Activated CD4-positive, CD25-positive, alpha-beta regulatory T cell (primary cell): ENCODE results near the gene ATG2A.

Experiments
- DNase-seq, 4 experiments: peaks; one replicate each; lab custom pipeline; 2025; lab: John Stamatoyannopoulos, UW

Gene ATG2A

DNA sequence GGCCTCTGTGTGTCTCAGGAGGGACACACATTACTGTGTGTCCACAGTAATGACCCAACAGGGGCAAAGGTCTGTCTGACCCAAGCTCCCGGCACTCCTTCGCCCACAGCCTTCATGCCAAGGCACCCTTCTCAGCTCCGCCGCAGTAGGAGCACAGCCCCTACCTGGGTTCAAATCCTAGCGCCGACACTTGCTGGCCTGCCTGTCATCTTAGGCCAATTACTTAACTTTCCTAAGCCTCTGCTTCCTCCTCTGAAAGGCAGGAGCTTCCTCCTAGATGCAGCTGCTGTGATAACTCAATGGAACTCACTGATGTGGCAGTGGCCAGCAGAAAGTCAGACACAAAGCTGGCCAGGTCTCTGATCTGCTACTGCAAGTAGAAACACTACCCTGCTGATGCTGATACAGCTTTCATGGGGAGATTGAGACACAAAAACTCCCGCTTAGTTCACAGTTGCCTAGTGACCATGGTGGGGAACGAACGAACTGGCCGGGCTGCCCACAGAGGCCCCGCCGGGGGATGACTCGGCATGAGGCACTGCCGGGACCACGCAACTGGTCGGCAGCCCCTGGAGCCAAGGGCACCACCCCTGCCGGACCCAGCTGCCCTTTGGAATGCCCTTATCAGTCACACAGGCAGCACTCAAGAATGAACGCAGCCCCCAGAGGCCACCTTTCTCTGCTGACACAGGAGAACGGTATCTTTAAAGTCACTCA lies 46.7 kb downstream of the ATG2A start:
- no peak for DNase-seq

DNA sequence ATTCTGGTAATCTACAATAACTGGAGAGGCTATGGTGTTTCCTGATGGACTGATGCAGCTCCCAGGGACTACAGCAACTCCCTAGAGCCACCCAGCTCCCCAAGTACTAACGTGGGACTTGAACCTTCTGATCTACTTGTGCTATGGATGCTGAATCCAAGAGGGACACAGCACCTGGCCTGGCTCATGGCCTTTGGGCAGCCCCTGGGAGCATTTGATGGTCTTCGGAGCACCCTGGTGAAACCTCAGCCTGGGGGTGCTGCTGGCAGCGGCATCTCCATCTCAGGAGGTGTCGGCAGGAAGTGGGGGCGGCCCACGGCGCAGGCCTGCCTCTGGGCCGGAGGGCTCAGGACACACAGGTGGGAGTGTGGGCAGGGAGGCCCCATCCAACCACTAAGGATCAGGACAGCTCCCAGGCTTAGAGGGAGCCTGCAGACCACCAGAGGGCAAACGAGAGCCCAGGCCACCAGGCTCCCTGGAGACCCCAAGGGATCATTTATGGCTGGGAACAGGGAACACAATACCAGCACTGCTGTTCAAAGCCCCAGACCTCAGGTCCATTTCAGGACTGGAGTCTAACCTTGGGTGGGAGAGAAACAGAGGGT lies 47.3 kb downstream of the ATG2A start:
- no peak for DNase-seq

DNA sequence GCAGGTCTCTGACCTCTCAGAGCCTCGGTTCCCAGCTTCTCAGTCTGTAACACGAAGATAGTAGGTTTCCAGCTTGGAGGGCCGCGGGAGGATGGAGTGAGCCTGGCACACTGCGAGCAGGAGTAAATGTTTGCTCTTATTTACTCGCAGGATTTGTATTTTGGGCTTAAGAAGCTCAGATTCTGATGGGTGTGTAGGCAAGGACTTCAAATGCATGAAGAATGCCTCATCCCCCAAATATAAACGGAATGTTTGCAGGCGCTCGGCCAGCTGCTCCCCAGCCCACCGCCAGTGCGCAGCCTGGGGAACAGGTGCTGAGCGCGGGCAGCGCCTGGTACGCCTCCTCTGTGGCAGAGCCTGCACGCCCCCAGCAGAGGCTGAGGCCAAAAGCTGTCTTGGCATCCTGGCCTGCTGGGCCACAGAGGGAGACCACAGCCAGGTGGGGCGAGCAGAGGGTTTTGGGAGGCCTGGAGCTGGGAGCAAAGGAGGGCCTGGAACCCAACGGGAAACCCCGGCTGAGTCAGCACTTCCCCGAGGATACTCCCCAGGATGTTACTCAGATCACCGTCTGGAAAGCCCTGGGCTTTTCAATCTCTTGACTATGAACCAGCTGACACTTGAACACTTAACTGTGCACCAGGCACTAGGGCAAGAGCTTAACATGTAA lies 48.0 kb downstream of the ATG2A start:
- DNase-seq: no peak

DNA sequence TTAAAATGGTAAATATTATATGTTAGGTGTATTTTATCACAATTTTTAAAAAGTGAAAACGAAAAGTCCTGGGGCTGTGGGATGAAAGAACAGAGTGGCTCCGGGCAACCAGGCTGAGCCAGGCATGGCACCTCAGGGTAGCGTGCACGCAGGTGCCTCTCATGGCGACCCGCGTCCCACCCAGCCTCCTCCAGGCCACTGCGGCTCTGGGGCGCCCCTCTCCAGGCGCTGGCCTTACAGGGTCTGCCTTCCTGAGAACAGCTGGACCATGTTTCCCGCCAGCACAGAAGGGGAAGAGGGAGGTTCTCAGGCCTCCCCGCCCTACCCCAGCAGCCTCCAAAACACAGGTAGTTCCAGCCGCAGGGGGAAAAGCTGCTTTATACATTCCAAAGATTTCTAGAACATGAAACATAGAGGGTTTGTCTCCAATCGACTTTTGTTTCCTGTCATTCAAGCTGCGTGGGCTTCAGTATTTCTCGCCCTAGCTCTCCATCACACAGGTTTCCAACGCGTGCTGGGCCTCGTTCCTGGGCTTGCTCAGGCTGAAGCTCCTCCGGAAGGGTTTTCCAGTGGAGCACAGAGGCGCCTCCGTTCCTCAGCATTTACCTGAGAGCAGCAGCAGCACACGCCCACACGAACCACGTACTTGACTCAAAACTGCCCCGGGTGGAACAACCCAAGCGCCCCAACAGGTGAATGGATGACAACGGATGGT lies 49.1 kb downstream of the ATG2A start:
- no peak for DNase-seq

DNA sequence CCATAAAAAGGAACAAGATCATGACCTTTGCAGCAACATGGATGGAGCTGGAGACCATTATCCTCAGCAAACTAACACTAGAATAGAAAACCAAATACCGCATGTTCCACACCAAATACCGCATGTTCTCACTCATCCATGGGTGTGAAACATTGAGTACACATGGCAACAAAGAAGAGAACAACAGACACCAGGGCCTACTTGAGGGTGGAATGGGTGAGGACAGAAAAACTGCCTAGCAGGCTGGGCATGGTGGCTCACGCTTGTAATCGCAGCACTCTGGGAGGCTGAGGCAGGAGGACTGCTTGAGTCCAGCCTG lies 50.9 kb downstream of the ATG2A start:
- DNase-seq: no peak

DNA sequence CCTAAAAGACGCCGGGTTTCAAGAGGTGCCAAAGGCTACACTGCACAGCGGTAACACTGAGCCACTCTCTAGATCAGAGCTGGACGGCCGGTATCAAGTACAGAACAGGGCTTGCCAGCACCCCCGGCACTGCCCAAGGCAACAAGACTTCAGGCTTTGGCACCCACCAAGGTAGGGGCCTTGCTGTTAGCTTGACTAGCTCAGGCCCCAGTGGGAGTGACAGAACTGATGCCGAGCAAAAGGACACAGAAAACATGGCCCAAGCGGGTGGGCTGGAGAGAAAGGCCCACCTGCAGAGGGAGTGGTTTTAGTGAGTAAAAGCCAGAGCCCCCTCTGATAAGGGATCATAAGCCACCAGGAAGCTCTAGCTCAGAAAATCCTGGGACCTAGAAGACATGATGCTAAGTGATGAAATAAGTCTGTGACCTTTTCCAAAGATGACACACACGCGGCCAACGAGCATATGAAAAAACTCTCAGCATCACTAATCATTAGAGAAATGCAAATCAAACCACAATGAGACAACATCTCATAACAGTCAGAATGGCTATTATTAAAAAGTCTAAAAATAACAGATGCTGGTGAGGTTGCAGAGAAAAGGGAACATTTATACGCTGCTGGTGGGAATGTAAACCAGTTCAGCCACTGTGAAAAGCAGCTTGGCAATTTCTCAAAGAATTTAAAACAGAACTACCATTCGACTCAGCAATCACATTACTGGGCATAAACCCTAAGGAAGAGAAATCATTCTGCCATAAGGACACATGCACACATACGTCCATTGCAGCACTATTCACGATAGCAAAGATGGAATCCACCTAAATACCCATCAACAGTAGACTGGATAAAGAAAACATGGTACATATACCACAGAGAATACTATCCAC lies 51.5 kb downstream of the ATG2A start:
- no peak for DNase-seq

DNA sequence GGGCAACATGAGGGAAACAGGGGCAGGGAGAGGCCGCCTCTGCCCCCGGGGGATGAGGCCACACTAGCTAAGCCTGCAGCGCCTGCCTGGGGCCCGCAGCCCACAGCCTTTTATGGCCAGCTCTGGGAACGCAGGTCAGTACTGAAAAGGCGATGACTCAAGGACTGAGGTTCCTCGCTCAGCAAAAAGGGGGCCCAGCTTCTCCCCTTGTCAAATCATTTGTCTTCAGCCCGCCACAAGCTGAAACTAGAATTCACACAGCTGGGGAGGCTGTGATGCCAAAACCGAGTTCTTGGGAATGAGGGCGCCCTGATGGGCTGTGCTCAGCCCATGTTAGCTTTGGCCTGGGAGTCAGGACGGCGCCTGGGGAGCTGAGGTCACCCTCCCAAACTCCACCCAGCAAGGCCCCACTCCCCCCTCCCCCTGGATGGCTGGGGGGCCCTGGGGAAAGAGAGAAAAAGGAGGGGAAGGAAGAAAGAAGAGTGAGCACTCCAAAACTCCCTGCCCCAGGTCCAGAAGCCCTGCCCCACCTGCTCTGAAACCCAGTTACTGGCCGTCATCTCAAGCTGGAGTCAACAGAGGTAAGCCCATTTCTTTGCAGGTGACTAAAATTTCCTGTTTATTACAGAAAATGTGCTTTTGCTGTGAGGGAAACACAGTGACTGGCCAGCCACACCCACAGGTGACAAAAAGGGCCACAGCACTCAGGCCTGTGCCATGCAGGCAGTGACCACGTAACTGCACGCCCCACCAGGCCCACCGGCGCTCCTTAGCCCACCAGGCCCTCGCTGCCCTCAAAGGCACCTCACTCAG lies 52.3 kb downstream of the ATG2A start:
- peak in 2 of 4 experiments; percentile 26 to 32 for DNase-seq

DNA sequence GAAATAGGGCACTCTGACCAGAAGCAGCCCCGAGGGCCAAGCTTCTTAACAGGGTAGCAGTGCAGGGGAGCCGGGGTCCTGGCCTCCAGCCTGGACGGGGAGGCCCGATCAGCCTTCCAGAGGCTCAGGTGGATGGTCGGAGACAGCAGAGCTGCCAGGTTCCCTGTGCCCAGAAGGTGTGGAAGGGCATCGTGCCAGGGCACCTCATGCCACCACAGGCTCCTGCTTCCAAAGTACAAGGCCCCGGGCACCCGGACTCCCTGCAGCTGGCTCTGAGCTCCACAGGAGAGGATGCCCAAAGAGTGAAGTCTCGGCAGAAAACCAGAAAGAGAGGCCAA lies 52.9 kb downstream of the ATG2A start:
- DNase-seq: no peak

DNA sequence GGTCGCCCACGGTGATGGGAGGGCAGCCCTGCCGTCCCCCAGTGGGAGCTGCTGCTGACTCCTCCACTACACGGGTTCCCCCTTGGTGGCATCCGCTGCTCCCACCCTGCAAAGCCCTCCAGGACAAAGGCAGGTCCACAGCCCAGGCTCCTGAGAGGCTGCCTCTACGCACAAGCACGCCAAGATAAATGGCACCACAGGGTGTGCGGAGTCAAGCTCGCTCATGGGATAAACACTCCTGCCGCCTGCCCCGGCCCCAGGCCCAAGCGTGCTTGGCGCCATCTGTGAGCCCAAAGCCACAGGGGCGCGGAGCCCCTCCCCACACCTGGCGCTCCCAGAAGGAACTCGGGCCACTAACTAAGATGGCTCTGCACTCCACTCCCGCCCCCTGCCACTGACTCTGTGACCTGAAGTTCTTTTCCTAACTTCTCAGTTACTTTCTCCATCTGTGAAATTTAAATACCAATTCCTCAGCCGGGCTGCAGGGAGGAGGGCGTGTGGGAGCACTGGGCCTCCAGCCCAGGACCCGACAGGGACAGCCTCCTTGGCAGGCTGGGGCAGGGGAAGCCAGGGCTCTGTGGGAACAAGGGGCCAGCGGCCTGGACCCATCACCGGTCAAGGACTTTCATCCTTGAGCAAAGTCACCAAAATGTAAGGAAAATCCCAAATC lies 53.5 kb downstream of the ATG2A start:
- no peak for DNase-seq

DNA sequence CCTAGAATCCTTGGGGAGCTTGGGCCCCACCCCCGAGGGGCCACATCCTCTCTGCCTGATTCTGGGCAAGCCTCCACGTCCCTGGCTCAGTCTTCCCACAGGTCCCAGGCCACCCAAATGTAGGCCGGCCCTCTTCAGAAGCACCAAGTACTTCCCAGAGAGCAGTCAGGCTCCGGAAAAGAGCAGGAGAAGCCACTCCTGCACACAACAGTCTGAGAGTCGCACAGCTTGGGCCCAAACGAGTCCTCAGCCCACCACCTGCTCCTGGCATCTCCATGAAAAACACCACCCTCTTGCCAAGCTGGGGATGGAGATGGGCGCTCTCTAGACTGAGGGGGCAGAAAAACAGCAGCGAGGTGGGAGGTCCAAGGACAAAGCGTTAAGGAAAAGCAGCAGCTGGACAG lies 54.0 kb downstream of the ATG2A start:
- no peak for DNase-seq

DNA sequence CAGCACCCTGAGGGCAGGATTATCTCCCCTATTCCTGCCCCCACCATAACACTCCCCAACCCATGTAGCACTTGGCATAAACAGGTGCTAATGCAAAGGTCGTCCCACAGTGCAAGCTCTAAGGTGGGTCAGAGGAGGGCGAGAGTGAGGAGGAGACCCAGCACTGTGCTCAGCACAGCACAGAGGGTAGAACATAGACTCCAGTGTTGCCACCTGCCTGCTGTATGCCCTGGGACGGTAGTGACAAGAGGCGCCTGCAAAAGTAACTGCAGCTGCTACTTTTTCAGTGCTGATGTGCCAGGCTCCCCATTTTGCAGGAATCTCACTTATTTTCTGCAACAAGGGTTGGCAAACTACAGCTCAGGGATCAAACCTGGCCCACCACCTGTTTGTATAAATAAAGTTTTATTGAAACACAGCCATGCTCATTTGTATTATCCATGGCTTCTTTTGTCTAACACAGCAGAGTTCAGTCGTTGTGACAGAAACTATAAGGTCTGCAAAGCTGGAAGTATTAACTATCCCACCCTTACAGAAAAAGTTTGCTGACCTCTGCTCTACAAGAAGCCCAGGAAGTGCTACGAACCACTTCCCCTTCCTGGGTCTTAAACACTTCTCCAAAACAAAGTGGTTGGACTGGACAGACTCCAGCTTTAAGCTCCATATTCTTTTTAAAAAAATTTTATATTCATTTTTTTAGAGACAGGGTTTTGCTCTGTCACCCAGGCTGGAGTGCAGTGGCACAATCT lies 55.6 kb downstream of the ATG2A start:
- DNase-seq: no peak

DNA sequence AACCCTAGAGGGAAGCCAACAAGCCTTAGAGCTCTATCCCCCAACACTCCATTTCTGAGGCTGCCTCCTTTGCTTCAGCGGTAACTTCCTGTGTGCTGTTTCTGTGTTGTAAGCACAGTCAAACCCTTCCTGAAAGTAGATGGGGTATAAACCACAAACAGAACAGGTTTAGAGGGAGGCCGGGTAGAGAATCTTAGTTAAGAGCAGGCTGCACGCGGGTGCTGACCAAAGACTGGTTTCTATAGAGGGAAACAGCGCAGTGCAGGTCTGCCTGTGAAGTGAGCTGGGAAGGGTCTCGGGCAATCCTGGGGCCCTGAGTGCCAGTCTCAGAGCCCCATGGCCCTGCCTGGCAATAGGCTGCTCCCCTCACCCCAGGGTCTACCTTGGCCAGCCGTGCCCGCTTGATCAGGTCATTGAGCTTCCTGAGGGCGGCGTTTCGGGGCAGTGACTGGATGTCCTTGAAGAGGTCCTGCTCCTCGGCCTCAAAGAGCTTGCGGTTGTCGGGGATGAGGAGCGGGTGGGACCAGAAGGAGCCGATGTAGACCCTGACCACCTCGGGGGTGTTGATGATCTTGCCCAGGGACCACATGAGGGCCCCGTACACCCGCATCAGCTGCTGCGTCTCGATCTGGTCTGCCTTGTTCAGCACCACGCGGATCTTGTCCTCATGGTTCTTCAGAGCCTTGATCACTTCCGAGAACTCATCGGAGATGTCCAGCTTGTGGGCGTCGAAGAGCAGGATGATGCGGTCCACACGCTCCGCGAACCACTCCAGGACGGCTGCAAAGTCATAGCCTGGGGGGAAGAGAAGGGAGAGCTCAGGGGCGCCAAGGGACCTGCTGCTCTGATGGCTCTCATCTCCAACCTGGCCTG lies 57.2 kb downstream of the ATG2A start:
- peak in 2 of 4 experiments; percentile 31 to 43 for DNase-seq

DNA sequence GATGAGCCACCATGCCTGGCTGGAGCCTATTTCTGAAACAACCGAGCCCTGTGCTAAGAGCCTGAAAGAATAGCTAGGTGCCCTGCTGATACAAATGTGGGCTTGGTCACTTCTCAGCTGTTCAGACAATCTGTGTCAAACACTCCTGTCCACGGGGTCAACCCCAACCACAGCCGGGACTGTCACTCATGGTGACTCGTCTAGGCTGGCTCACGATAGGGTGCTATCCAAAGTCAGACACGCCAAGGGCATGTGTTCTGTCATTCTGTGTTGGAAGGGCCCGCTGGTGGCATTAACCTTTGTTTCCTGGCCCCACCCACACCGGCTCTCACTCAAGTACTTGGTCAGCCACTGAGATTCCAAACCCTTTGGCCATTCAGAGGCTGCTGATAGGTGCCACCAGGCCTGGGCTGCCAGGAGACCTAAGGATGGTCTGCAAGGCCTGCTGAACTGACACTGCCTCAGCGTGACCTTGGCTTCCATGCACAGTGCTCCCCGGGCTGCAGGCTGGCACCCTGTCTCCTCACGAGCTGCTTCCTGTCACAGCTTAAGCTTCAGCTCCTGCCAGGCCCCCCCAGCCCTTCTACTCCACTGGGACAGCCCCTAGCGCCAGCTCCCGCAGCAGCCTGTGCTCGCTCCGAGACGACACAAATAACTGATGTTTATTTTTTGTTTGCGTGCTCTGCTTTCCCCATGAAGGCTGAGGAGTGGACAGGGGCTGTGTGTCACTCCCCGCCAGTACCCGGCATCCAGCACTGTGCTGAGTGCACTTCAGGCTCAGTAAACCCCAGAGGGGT lies 58.3 kb downstream of the ATG2A start:
- peak in 2 of 4 experiments; percentile 43 to 50 for DNase-seq

DNA sequence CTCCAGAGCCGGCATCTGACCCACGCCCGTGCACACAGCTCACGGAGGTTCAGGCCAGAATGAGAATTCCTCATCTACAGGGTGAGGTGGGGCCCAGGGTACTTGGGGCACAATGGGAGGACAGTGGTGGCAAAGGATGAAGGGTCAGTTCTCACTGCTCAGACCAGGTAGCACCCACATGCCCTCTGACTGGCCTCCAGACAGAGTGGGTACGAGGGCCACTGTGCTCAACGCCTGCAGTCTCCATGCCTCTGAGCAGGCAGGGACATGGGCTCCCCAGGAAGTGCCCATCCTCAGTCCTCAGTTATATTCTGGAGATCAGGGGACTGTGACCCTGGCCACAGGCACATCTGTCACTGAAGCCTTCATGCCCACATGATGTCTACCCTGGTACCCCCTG lies 59.5 kb downstream of the ATG2A start:
- DNase-seq: no peak

DNA sequence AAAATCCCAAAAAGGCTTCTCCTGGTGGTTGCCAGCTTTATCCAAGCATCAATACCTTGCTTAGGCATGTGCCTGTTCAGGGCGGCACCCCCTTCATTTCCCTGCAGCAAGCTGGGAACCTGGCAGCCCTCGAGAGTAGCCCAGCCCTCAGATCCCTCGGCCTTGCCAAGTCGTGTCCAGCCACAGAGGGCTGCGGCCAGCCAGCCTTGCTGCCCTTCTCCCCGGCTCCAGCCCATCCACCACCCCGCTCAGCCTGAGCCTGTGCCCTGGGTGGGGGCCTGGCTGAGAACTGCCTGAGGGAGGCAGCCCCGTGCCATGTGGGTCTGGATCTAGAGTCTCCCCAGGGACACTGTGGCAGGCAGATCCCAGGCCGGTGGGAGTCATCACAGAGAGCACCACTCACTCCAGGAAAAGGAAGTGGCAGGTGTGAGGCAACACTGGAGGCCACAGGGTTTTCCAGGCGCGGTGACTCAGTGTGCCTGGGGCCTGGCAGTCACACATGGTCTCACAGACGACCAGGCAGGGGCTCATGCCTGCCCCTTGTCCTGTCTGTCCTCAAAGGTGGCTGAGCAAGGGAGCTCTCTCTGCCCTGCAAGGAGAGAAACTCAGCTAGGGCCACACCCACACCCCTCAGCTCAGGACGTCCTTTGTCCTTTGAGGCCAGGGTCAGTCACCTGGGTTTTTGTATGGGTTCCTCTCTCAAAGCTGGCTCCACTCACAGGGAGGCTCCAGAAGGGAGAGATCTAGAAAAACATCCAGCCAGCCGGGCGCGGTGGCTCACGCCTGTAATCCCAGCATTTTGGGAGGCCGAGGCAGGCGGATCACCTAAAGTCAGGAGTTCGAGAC lies 60.4 kb downstream of the ATG2A start:
- peak in 2 of 4 experiments; percentile 21 to 27 for DNase-seq

DNA sequence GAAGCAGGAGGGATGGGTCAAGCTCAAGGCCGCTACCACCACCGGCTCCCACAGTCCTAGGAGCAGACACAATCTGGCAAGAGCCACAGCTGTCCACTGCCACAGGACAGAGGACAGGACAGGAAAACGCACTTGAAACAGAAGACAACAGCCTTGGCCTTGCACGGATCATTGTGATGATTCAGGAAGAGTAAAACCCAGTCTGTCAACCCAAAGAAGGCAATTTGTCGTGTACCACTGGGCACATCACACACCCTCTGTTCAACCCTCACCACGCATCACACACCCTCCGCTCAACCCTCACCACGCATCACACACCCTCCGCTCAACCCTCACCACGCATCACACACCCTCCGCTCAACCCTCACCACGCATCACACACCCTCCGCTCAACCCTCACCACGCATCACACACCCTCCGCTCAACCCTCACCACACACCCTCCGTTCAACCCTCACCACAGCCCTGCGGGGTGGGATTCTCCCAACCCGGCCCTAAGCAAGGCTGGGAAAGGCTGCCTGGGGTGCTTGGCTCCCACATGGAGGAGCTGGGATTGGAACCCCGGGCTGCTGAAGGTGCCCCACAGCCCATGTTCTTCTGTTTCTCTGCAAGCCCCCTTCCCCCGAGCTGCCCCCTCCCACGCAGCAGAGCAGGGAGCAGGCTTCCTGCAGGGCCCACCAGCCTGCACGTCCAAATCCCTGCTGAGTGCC lies 61.3 kb downstream of the ATG2A start:
- no peak for DNase-seq
